ENCODE measurements around the gene SHROOM3. TPM values are rescaled to one million over a fixed set of nuclear protein-coding genes. Genes with fewer than 3 reads are reported as not detected.

The SHROOM3 gene
- total and polyA plus RNA-seq, 10 donors = 0.37 to 23.9 (median 8.3) TPM

DNA sequence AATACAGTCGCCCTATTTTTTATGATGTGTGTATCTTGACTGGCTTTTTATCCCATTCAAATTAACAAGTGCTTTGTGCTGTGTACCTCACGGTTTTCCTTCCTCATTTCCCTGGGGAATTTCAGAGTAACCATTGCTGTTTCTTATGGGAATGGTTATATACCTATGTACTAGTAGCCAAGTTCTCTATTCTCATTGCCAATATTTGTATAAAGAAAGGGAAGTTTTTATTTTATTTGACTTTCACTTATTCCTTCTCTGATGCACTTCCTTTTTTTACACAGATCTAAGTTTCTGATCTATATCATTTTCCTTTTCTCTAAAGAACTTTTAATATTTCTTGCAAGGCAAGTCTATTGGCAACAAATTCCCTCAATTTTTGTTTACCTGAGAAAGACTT, 281.6 kb downstream of the SHROOM3 start:
- WGBS, 5 donors = 46 to 51% (median 48%) methylated on average over 2 of the region's 2 CpGs
- no peak for DNase-seq
- H3K9me3 ChIP-seq = no peaks in the 10 kb centered on the region
- TF ChIP-seq, protein P1, sequence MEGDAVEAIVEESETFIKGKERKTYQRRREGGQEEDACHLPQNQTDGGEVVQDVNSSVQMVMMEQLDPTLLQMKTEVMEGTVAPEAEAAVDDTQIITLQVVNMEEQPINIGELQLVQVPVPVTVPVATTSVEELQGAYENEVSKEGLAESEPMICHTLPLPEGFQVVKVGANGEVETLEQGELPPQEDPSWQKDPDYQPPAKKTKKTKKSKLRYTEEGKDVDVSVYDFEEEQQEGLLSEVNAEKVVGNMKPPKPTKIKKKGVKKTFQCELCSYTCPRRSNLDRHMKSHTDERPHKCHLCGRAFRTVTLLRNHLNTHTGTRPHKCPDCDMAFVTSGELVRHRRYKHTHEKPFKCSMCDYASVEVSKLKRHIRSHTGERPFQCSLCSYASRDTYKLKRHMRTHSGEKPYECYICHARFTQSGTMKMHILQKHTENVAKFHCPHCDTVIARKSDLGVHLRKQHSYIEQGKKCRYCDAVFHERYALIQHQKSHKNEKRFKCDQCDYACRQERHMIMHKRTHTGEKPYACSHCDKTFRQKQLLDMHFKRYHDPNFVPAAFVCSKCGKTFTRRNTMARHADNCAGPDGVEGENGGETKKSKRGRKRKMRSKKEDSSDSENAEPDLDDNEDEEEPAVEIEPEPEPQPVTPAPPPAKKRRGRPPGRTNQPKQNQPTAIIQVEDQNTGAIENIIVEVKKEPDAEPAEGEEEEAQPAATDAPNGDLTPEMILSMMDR (IDR thresholded peaks at IDR 0.05 in 8 of 11, conservative IDR thresholded peaks at IDR 0.05 in 3 of 11) = no peak
- no peak for TF ChIP-seq POLR2A (IDR thresholded peaks at IDR 0.05)
- no peak for TF ChIP-seq POLR2AphosphoS5 (IDR thresholded peaks at IDR 0.05)
- H3K27ac ChIP-seq = peak overlapping the region in 5 of 8 donors; percentile 21 to 48 (median 39)
- peak overlapping the region in 4 of 8 donors; percentile 10 to 20 (median 14) for H3K4me3 ChIP-seq
- intact Hi-C loops (cut with DNase I; ENCODE audit: low total_unique reads) = no loop called here
- H3K36me3 ChIP-seq = no peaks in the 10 kb centered on the region
- no peaks in the 10 kb centered on the region for H3K4me1 ChIP-seq
- H3K27me3 ChIP-seq (replicated peaks in 1 of 7) = no peaks in the 10 kb centered on the region

- Histone ChIP-seq H3K9me3 (no peaks in the 10 kb centered on the region), H3K27me3 (replicated peaks in 1 of 7) (no peaks in the 10 kb centered on the region), H3K27ac (peak overlapping the region in 5 of 8 donors; percentile 1 to 48 (median 39)), H3K4me3 (peak overlapping the region in 3 of 8 donors; percentile 10 to 20 (median 15)), H3K36me3 (no peaks in the 10 kb centered on the region), H3K4me1 (no peaks in the 10 kb centered on the region)
- WGBS, 5 donors = 74 to 90% (median 83%) methylated on average over 1 of the region's 1 CpG
- intact Hi-C loops (cut with DNase I; ENCODE audit: low total_unique reads) = no loop called here
- TF ChIP-seq, protein P1 (IDR thresholded peaks at IDR 0.05 in 8 of 11, conservative IDR thresholded peaks at IDR 0.05 in 3 of 11) = no peak
- no peak for TF ChIP-seq POLR2AphosphoS5 (IDR thresholded peaks at IDR 0.05)
- TF ChIP-seq POLR2A (IDR thresholded peaks at IDR 0.05) = no peak
- DNase-seq = no peak
These were observed 282.4 kb downstream of the SHROOM3 start for GRCh38 chr4:76717431-76717830.

- H3K36me3 ChIP-seq = no peaks in the 10 kb centered on the region
- no peaks in the 10 kb centered on the region for H3K9me3 ChIP-seq
- 66 to 79% (median 74%) methylated on average over 2 of the region's 2 CpGs for WGBS, 5 donors
- H3K27ac ChIP-seq = peak overlapping the region in 5 of 8 donors; percentile 19 to 49 (median 44)
- no peak for DNase-seq
- intact Hi-C loops (cut with DNase I; ENCODE audit: low total_unique reads) = no loop called here
- H3K27me3 ChIP-seq (replicated peaks in 1 of 7) = no peaks in the 10 kb centered on the region
- TF ChIP-seq POLR2A (IDR thresholded peaks at IDR 0.05) (no peak), POLR2AphosphoS5 (IDR thresholded peaks at IDR 0.05) (no peak)
- TF ChIP-seq, protein P1 (IDR thresholded peaks at IDR 0.05 in 8 of 11, conservative IDR thresholded peaks at IDR 0.05 in 3 of 11) = no peak
- H3K4me1 ChIP-seq = peaks cover 0 to 3% (median 0%) of the 10 kb centered on the region in 6 donors
- peak overlapping the region in 3 of 8 donors; percentile 0 to 20 (median 10) for H3K4me3 ChIP-seq
These were observed 283.0 kb downstream of the SHROOM3 start for GRCh38 chr4:76718021-76718420.

DNA sequence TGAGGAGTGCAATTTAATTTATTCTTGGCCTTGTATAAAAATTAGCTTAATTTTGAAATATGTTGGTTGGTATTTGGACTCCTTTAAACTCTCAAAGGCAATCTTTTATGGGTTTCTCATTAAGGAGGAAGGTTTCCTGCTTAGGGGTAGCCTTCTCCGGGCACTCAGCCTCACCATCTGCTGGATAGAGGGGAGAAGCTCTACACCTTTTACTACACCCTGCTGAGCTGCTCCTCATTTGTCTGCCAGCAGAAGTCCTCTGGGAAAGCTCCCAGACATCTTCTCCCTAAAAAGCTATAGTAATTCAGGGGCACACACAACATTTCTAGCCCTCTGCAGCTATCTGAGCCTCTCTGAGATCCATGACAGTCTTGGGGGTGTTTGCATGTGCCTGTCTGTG, 283.8 kb downstream of the SHROOM3 start:
- peak overlapping the region in 3 of 8 donors; percentile 3 to 10 (median 8) for H3K4me3 ChIP-seq
- no peaks in the 10 kb centered on the region for H3K9me3 ChIP-seq
- no peaks in the 10 kb centered on the region for H3K27me3 ChIP-seq (replicated peaks in 1 of 7)
- TF ChIP-seq, protein P1 (IDR thresholded peaks at IDR 0.05 in 8 of 11, conservative IDR thresholded peaks at IDR 0.05 in 3 of 11) = no peak
- TF ChIP-seq POLR2AphosphoS5 (IDR thresholded peaks at IDR 0.05) (no peak), POLR2A (IDR thresholded peaks at IDR 0.05) (no peak)
- H3K27ac ChIP-seq = peak overlapping the region in 5 of 8 donors; percentile 19 to 49 (median 44)
- 63 to 83% (median 77%) methylated on average over 1 of the region's 1 CpG for WGBS, 5 donors
- no peaks in the 10 kb centered on the region for H3K36me3 ChIP-seq
- no peak for DNase-seq
- peaks cover 0 to 5% (median 0%) of the 10 kb centered on the region in 6 donors for H3K4me1 ChIP-seq
- intact Hi-C loops (cut with DNase I; ENCODE audit: low total_unique reads) = no loop called here
